ENCODE data around the gene MZF1. TPM values are rescaled to one million over a fixed set of nuclear protein-coding genes. Genes with fewer than 3 reads are reported as not detected.
A peak's percentile ranks its signal among the peaks of the same experiment; 100 is the strongest.
"Not testable (repeated sequence)": the region's sequence is repeated elsewhere in the genome, so short reads cannot be mapped to it uniquely, and the experiment has no call there.

MZF1 gene
- total RNA-seq, 2 donors from 2014 or later: 10.0 to 14.0 TPM

DNA sequence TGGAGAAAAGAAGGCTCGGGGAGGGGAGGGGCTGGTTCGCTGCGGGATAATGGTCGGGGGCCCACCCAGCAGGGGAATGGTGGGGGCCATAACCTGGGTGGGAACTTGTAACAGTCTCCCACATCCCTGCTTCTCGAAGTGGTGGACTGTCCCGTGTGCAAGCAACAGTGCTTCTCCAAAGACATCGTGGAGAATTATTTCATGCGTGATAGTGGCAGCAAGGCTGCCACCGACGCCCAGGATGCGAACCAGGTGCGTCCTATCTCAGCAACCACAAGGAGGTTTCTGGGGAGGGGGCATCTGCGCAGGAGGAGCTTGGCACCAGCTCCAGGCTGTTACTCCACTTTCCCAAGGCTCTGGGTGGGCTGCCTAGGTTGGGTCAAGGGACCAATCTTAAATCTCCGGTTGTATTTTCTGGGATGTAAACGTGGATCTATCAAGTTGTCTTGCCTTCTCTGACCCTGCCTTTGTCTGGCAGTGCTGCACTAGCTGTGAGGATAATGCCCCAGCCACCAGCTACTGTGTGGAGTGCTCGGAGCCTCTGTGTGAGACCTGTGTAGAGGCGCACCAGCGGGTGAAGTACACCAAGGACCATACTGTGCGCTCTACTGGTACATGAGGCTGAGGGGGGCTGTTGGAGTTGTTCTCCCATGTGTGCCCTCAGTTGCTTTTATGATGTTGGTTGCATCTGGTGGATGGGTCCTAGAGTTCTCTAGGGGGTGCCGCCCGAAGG is 27.7 kb downstream of the MZF1 start:
- no peak for DNase-seq (ENCODE audit: low spot score)
- intact Hi-C loops (cut with DNase I): no loop called here

GRCh38 chr19:58544591-58545285 is 28.4 kb downstream of the MZF1 start:
- DNase-seq (ENCODE audit: low spot score): no peak
- intact Hi-C loops (cut with DNase I): no loop called here

GRCh38 chr19:58543826-58544590 is 29.1 kb downstream of the MZF1 start, which contains the start of gene TRIM28:
TSS of gene TRIM28 (plus strand) at chr19:58544064. CDS start at chr19:58544758, 694 bp downstream.
- peak; percentile 100 for DNase-seq (ENCODE audit: low spot score)
- intact Hi-C loops (cut with DNase I): no loop called here

- DNase-seq (ENCODE audit: low spot score); intact Hi-C loops (cut with DNase I): not testable (repeated sequence)
These were observed 30.3 kb downstream of the MZF1 start for GRCh38 chr19:58542641-58543372.

DNA sequence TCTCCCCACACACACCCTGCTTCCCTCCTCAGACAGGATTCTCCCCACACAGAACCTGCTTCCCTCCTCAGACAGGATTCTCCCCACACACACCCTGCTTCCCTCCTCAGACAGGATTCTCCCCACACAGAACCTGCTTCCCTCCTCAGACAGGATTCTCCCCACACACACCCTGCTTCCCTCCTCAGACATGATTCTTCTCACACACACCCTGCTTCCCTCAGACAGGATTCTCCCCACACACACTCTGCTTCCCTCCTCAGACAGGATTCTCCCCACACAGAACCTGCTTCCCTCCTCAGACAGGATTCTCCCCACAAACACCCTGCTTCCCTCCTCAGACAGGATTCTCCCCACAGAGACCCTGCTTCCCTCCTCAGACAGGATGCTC is 34.0 kb downstream of the MZF1 start:
- not testable (repeated sequence) for DNase-seq (ENCODE audit: low spot score)

GRCh38 chr19:58538257-58539168 is 34.6 kb downstream of the MZF1 start:
- DNase-seq (ENCODE audit: low spot score): no peak
- intact Hi-C loops (cut with DNase I): no loop called here

More for the DNA sequence above, 34.0 kb downstream of the MZF1 start:
- intact Hi-C loops (cut with DNase I): not testable (repeated sequence)

GRCh38 chr19:58536852-58537798 is 36.0 kb downstream of the MZF1 start:
- intact Hi-C loops (cut with DNase I): no loop called here
- DNase-seq (ENCODE audit: low spot score): no peak

DNA sequence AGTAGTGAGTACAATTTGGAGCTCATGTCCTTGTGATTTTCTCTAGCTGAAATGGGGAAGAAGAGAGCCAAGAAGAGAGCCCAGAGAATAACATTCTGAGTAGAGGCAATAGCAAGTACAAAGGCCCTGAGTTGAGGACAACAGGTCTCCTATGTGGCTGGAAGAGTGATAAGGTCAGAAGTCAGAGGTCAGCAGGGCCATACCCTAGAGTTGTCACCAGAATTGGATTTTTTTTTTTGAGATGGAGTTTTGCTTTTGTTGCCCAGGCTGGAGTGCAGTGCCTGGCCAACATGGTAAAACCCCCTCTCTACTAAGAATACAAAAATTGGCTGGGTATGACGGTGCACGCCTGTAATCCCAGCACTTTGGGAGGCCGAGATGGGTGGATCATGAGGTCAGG is 37.3 kb downstream of the MZF1 start:
- intact Hi-C loops (cut with DNase I): no loop called here
- no peak for DNase-seq (ENCODE audit: low spot score)

GRCh38 chr19:58531034-58531840 is 41.9 kb downstream of the MZF1 start:
- intact Hi-C loops (cut with DNase I): no loop called here
- DNase-seq (ENCODE audit: low spot score): no peak

- intact Hi-C loops (cut with DNase I): no loop called here
- no peak for DNase-seq (ENCODE audit: low spot score)
These were observed 43.7 kb downstream of the MZF1 start for GRCh38 chr19:58529405-58529804.

DNA sequence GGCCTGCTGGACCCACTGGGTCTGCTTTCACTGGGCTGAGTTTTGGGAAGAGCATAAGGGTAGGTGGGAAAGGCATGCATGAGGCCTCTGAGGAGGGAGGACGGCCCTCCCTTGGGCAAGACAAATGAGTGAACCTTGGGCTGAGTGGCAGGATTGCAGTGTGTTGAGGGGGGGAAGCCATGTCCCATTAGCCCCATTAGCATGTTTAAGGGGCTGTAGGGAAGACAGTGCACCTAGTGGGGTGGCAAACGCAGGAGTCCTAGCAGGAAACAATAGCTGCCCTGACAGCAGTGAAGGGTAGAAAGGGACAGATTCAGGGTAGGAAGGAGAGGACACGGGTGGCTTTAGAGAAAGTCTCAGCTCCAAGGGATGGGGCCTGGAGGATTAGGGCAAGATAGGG is 50.4 kb downstream of the MZF1 start:
- intact Hi-C loops (cut with DNase I): no loop called here

DNA sequence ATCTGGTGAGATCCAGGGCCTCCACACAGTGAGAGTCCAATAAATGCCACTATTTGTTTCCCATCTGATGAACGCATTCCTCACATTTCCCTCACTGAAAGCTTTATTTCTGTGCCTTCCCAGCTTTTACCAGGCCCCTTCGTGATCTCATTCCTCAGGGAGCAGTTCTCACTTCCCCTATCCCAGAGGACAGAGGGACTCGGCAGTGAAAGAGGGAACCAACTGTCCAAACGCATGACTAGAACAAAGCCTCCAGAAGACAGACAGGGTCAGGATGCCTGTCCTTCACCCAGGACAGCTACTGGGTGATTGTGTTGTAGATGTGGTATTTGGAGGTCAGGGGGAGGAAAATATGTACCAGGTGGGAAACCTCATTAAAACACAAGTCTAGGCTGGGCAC is 51.5 kb downstream of the MZF1 start:
- no peak for DNase-seq (ENCODE audit: low spot score)

More for the DNA sequence above, 50.4 kb downstream of the MZF1 start:
- DNase-seq (ENCODE audit: low spot score): no peak

GRCh38 chr19:58520257-58520599 is 52.9 kb downstream of the MZF1 start:
- intact Hi-C loops (cut with DNase I): no loop called here
- DNase-seq (ENCODE audit: low spot score): no peak

More for the DNA sequence above, 51.5 kb downstream of the MZF1 start:
- intact Hi-C loops (cut with DNase I): no loop called here

GRCh38 chr19:58519355-58520256 is 53.5 kb downstream of the MZF1 start, which contains the start of gene ZBTB45:
TSS of gene ZBTB45 (minus strand) at chr19:58519810. CDS start at chr19:58517673, 2,137 bp downstream.
- DNase-seq (ENCODE audit: low spot score): peak; percentile 98
- intact Hi-C loops (cut with DNase I): no loop called here

GRCh38 chr19:58519087-58519354 is 54.1 kb downstream of the MZF1 start:
- DNase-seq (ENCODE audit: low spot score): peak; percentile 88
- intact Hi-C loops (cut with DNase I): no loop called here

Measured in posterior vena cava (tissue), 2 donors.